GM18511 (cell line): ENCODE data around the gene TSPEAR.
"Not testable (repeated sequence)": the region's sequence is repeated elsewhere in the genome, so short reads cannot be mapped to it uniquely, and the experiment has no call there.

ENCODE experiments used
- ATAC-seq: cut with Tn5 transposase; IDR thresholded peaks from one replicate; pipeline ENCODE4 v1.9.1; 2021; ENCODE audit warnings: mild to moderate bottlenecking, moderate library complexity; ENCODE audit not compliant: unreplicated experiment

Gene TSPEAR

GRCh38 chr21:44575307-44576024 lies 135.9 kb downstream of the TSPEAR start:
- ATAC-seq: no peak

GRCh38 chr21:44574457-44575306 lies 136.7 kb downstream of the TSPEAR start:
- no peak for ATAC-seq

GRCh38 chr21:44573630-44574456 lies 137.5 kb downstream of the TSPEAR start, which contains the start of gene KRTAP10-4:
TSS of gene KRTAP10-4 (plus strand) at chr21:44573729. CDS start at chr21:44573759, 30 bp downstream.
- not testable (repeated sequence) for ATAC-seq

- ATAC-seq: no peak
These were observed 138.3 kb downstream of the TSPEAR start for GRCh38 chr21:44572959-44573583.

- ATAC-seq: no peak
These were observed 139.3 kb downstream of the TSPEAR start for GRCh38 chr21:44571844-44572782.

- no peak for ATAC-seq
These were observed 140.1 kb downstream of the TSPEAR start for GRCh38 chr21:44571296-44571695.

GRCh38 chr21:44569861-44570517 lies 141.4 kb downstream of the TSPEAR start:
- ATAC-seq: no peak

- ATAC-seq: no peak
These were observed 142.5 kb downstream of the TSPEAR start for GRCh38 chr21:44568667-44569556.

GRCh38 chr21:44568261-44568660 lies 143.1 kb downstream of the TSPEAR start:
- ATAC-seq: no peak

GRCh38 chr21:44567481-44568171 lies 143.7 kb downstream of the TSPEAR start:
- ATAC-seq: no peak

- ATAC-seq: no peak
These were observed 145.0 kb downstream of the TSPEAR start for GRCh38 chr21:44566403-44566802.

GRCh38 chr21:44564886-44565598 lies 146.3 kb downstream of the TSPEAR start:
- no peak for ATAC-seq

GRCh38 chr21:44564099-44564498 lies 147.3 kb downstream of the TSPEAR start:
- ATAC-seq: no peak

- no peak for ATAC-seq
These were observed 152.7 kb downstream of the TSPEAR start, which contains the start of gene KRTAP10-3 for GRCh38 chr21:44558695-44559094. TSS of gene KRTAP10-3 (minus strand) at chr21:44558795. CDS start at chr21:44558715, 80 bp downstream.

- not testable (repeated sequence) for ATAC-seq
These were observed 153.1 kb downstream of the TSPEAR start for GRCh38 chr21:44558329-44558675.

GRCh38 chr21:44557491-44558328 lies 153.7 kb downstream of the TSPEAR start:
- ATAC-seq: no peak
